GM19043 (cell line): ENCODE measurements around the gene ZMYND15.
A peak's percentile ranks its signal among the peaks of the same experiment; 100 is the strongest.
"Not testable (repeated sequence)": the region's sequence is repeated elsewhere in the genome, so short reads cannot be mapped to it uniquely, and the experiment has no call there.

ENCODE experiments used
- ATAC-seq: cut with Tn5 transposase; IDR thresholded peaks from one replicate; pipeline ENCODE4 v1.9.1; 2021; ENCODE audit warnings: low read depth; ENCODE audit not compliant: unreplicated experiment

ZMYND15 gene

GRCh38 chr17:4739122-4740024, at the start of gene ZMYND15, which contains the start of gene CXCL16:
TSS of gene ZMYND15 (plus strand) at chr17:4739833. CDS start at chr17:4740549, 716 bp downstream.
TSS of gene CXCL16 (minus strand) at chr17:4739928. CDS start at chr17:4739339, 589 bp downstream.
- ATAC-seq: no peak

GRCh38 chr17:4689872-4690271, 49.8 kb upstream of the ZMYND15 start:
- not testable (repeated sequence) for ATAC-seq

- no peak for ATAC-seq
These were observed 48.9 kb upstream of the ZMYND15 start for GRCh38 chr17:4690745-4691144.

- no peak for ATAC-seq
These were observed 47.9 kb upstream of the ZMYND15 start for GRCh38 chr17:4691686-4692085.

GRCh38 chr17:4693416-4693815, 46.2 kb upstream of the ZMYND15 start:
- ATAC-seq: no peak

GRCh38 chr17:4696437-4696805, 43.2 kb upstream of the ZMYND15 start:
- ATAC-seq: no peak

GRCh38 chr17:4699401-4700056, 40.1 kb upstream of the ZMYND15 start:
- ATAC-seq: not testable (repeated sequence)

- no peak for ATAC-seq
These were observed 38.5 kb upstream of the ZMYND15 start for GRCh38 chr17:4701116-4701515.

- no peak for ATAC-seq
These were observed 36.3 kb upstream of the ZMYND15 start for GRCh38 chr17:4703330-4703691.

- not testable (repeated sequence) for ATAC-seq
These were observed 35.1 kb upstream of the ZMYND15 start for GRCh38 chr17:4704574-4704907.

GRCh38 chr17:4704991-4705390, 34.6 kb upstream of the ZMYND15 start:
- no peak for ATAC-seq

GRCh38 chr17:4706121-4706520, 33.5 kb upstream of the ZMYND15 start:
- ATAC-seq: no peak

- ATAC-seq: no peak
These were observed 31.2 kb upstream of the ZMYND15 start for GRCh38 chr17:4708436-4708835.

GRCh38 chr17:4709794-4710692, 29.6 kb upstream of the ZMYND15 start, which contains the start of gene ARRB2:
TSS of gene ARRB2 (plus strand) at chr17:4710632. CDS start at chr17:4710722, 90 bp downstream.
- ATAC-seq: peak; percentile 67

- no peak for ATAC-seq
These were observed 28.7 kb upstream of the ZMYND15 start for GRCh38 chr17:4710693-4711634.

- ATAC-seq: no peak
These were observed 27.9 kb upstream of the ZMYND15 start for GRCh38 chr17:4711661-4712181.

- no peak for ATAC-seq
These were observed 27.1 kb upstream of the ZMYND15 start for GRCh38 chr17:4712526-4712925.

GRCh38 chr17:4714340-4715062, 25.1 kb upstream of the ZMYND15 start:
- not testable (repeated sequence) for ATAC-seq
